GM23338 (cell line): ENCODE data around the gene BAG3. TPM values are rescaled to one million over a fixed set of nuclear protein-coding genes. Genes with fewer than 3 reads are reported as not detected.

ENCODE experiments used
- ATAC-seq: fragments of 200-7000 bp; cut with Tn5 transposase; 3 replicates; pipeline ENCODE4 v1.9.1; 2020
- DNase-seq: peaks from one replicate; pipeline ENCODE4 v3.0.0-alpha.2; 2015; ENCODE audit warnings: low spot score
- H2AFZ ChIP-seq: fragments of 200-600 bp; sonication (generic); 2 replicates; pipeline ENCODE4 v1.8.0; 2016; ENCODE audit warnings: antibody characterized with exemption, mild to moderate bottlenecking, moderate library complexity
- H3F3A ChIP-seq: fragments of 200-600 bp; sonication (generic); replicated peaks from 2 replicates; pipeline ENCODE4 v1.8.0; 2017; ENCODE audit warnings: antibody characterized with exemption, mixed run types, low read depth
- H3K27ac ChIP-seq: fragments of 200-600 bp; sonication (generic); 2 replicates; pipeline ENCODE4 v1.6.1; 2016; ENCODE audit warnings: low read depth
- H3K27me3 ChIP-seq: fragments of 200-600 bp; sonication (generic); 2 replicates; pipeline ENCODE4 v1.8.0; 2016; ENCODE audit warnings: mild to moderate bottlenecking, mixed run types, moderate library complexity; ENCODE audit not compliant: insufficient read depth
- H3K36me3 ChIP-seq: fragments of 200-600 bp; sonication (generic); 2 replicates; pipeline ENCODE4 v1.8.0; 2016; ENCODE audit warnings: mild to moderate bottlenecking; ENCODE audit not compliant: insufficient read depth
- H3K4me1 ChIP-seq: fragments of 200-600 bp; sonication (generic); 2 replicates; pipeline ENCODE4 v1.8.0; 2016; ENCODE audit warnings: mild to moderate bottlenecking, moderate library complexity; ENCODE audit not compliant: insufficient read depth
- H3K4me2 ChIP-seq: fragments of 200-600 bp; sonication (generic); 2 replicates; pipeline ENCODE4 v1.7.1; 2017; ENCODE audit warnings: mixed run types
- H3K4me3 ChIP-seq: fragments of 200-600 bp; sonication (generic); 2 replicates; pipeline ENCODE4 v1.6.1; 2016; ENCODE audit warnings: mixed run types
- H3K79me2 ChIP-seq: fragments of 200-600 bp; sonication (generic); replicated peaks from 2 replicates; pipeline ENCODE4 v1.8.0; 2017; ENCODE audit warnings: mild to moderate bottlenecking; ENCODE audit not compliant: insufficient read depth
- H3K9me2 ChIP-seq: fragments of 200-600 bp; sonication (generic); 2 replicates; pipeline ENCODE4 v1.8.0; 2017; ENCODE audit not compliant: insufficient read depth
- H4K20me1 ChIP-seq: fragments of 200-600 bp; sonication (generic); replicated peaks from 2 replicates; pipeline ENCODE4 v1.8.0; 2017; ENCODE audit warnings: mild to moderate bottlenecking; ENCODE audit not compliant: insufficient read depth
- H3K27ac Mint-ChIP-seq: 2 replicates; pipeline ENCODE4 v1.8.0; 2020; ENCODE audit warnings: inconsistent platforms, mild to moderate bottlenecking, moderate library complexity, mixed read lengths
- H3K27me3 Mint-ChIP-seq: 3 replicates; pipeline ENCODE4 v1.8.0; 2022; ENCODE audit warnings: low read depth, mild to moderate bottlenecking, moderate library complexity, mixed read lengths, inconsistent platforms; ENCODE audit not compliant: insufficient read depth, poor library complexity
- H3K36me3 Mint-ChIP-seq: 3 replicates; pipeline ENCODE4 v1.8.0; 2021; ENCODE audit warnings: low read depth, mild to moderate bottlenecking, inconsistent platforms, moderate library complexity, mixed read lengths
- H3K4me1 Mint-ChIP-seq: 3 replicates; pipeline ENCODE4 v1.8.0; 2020; ENCODE audit warnings: mild to moderate bottlenecking, inconsistent platforms, mixed read lengths
- H3K4me3 Mint-ChIP-seq: 3 replicates; pipeline ENCODE4 v1.8.0; 2021; ENCODE audit warnings: moderate library complexity, mild to moderate bottlenecking, inconsistent platforms, mixed read lengths
- H3K9me3 Mint-ChIP-seq: 3 replicates; pipeline ENCODE4 v1.8.0; 2020; ENCODE audit warnings: moderate library complexity, mild to moderate bottlenecking, inconsistent platforms, mixed read lengths
- CREB1 ChIP-seq: fragments of 250-450 bp; sonication (Bioruptor Pico); IDR thresholded peaks from 2 replicates; pipeline ENCODE4 v1.5.0; 2020; ENCODE audit warnings: low read depth, mild to moderate bottlenecking, moderate library complexity
- CTCF ChIP-seq, 2 experiments: fragments of 200-600 bp in 1 of 2; sonication (generic) in 1 of 2; conservative IDR thresholded peaks; 2 replicates each; pipeline versions ENCODE4 v1.5.1 to v1.6.1; 2016 to 2017; ENCODE audit warnings: antibody characterized with exemption in 2 of 2, low read depth in 2 of 2, mild to moderate bottlenecking in 2 of 2, moderate library complexity in 1 of 2
- ETS1 ChIP-seq: IDR thresholded peaks from 2 replicates; pipeline ENCODE4 v1.6.1; 2016; ENCODE audit warnings: antibody characterized with exemption
- EZH2 ChIP-seq: fragments of 200-600 bp; sonication (generic); IDR thresholded peaks from one replicate; pipeline ENCODE4 v1.8.0; 2017; ENCODE audit warnings: antibody characterized with exemption, mild to moderate bottlenecking, low read depth; ENCODE audit not compliant: unreplicated experiment
- EZH2phosphoT487 ChIP-seq: fragments of 200-600 bp; sonication (generic); IDR thresholded peaks from one replicate; pipeline ENCODE4 v1.8.1; 2018; ENCODE audit warnings: antibody characterized with exemption; ENCODE audit not compliant: unreplicated experiment
- JUNB ChIP-seq: IDR thresholded peaks from one replicate; pipeline ENCODE4 v1.6.1; 2016; ENCODE audit warnings: antibody characterized with exemption; ENCODE audit not compliant: unreplicated experiment
- NANOG ChIP-seq: IDR thresholded peaks from 2 replicates; pipeline ENCODE4 v1.6.1; 2016; ENCODE audit warnings: antibody characterized with exemption, borderline replicate concordance
- POLR2AphosphoS5 ChIP-seq: IDR thresholded peaks from 2 replicates; pipeline ENCODE4 v1.6.1; 2016; ENCODE audit warnings: antibody characterized with exemption, low read depth
- ZNF114 ChIP-seq: fragments of 250-450 bp; sonication (Bioruptor Pico); IDR thresholded peaks from 2 replicates; pipeline ENCODE4 v1.5.0; 2020; ENCODE audit warnings: mild to moderate bottlenecking, moderate library complexity
- ZNF462 ChIP-seq: fragments of 250-450 bp; sonication (Bioruptor Pico); IDR thresholded peaks from 2 replicates; pipeline ENCODE4 v1.5.0; 2020; ENCODE audit warnings: mild to moderate bottlenecking, moderate library complexity
- polyA plus RNA-seq: library from polyadenylated mRNA; unstranded; fragments of >200 nt; fragmentation: Nextera tagmentation; extraction: Ambion mirVana; gene quantifications from 2 replicates; pipeline ENCODE4 v1.2.1, GENCODE V29; 2016
- total RNA-seq: library from RNA; depleted of rRNA; stranded (reverse); fragments of >200 nt; shearing (Covaris generic); gene quantifications from 2 replicates; pipeline ENCODE4 v1.2.3, GENCODE V29; 2014

The BAG3 gene
- total and polyA plus RNA-seq, 2 experiments from 2014 or later, result 8.2 to 8.4 TPM

- no peak overlapping the region for H3K27ac Mint-ChIP-seq
- DNase-seq (no peak), ATAC-seq (no peak; the same call in 2 of the 3 replicates)
- H3K27me3 Mint-ChIP-seq, result peaks cover 3% of the 10 kb centered on the region
- Histone ChIP-seq H3K27me3 (no peaks in the 10 kb centered on the region), H3K9me2 (no peaks in the 10 kb centered on the region), H3K4me3 (no peak overlapping the region), H3F3A (no peaks in the 10 kb centered on the region; the same call in 1 of the 2 replicates), H3K27ac (no peak overlapping the region), H3K79me2 (no peaks in the 10 kb centered on the region), H3K4me1 (no peaks in the 10 kb centered on the region), H3K36me3 (no peaks in the 10 kb centered on the region), H2AFZ (no peak overlapping the region), H3K4me2 (no peak overlapping the region), H4K20me1 (no peaks in the 10 kb centered on the region)
- TF ChIP-seq EZH2 (no peak), ZNF462 (no peak), CREB1 (no peak), POLR2AphosphoS5 (no peak), CTCF (conservative IDR thresholded peaks at IDR 0.05; ENCODE audit: low read depth in 2 of 2) (no peak), ETS1 (no peak), JUNB (no peak), EZH2phosphoT487 (no peak), ZNF114 (CRISPR knock-in tag) (no peak), NANOG (no peak)
- peaks cover 6% of the 10 kb centered on the region; the same call in 2 of the 3 replicates for H3K4me1 Mint-ChIP-seq
- no peak overlapping the region for H3K4me3 Mint-ChIP-seq
- no peaks in the 10 kb centered on the region for H3K9me3 Mint-ChIP-seq
- no peaks in the 10 kb centered on the region for H3K36me3 Mint-ChIP-seq
Measured at GRCh38 chr10:119625570-119626280, 25.5 kb upstream of the BAG3 start.
